Lung (tissue), 12 donors: Measurements from ENCODE around the gene NFKBIB. TPM values are rescaled to one million over a fixed set of nuclear protein-coding genes. Genes with fewer than 3 reads are reported as not detected.

Experiments
- ATAC-seq: fragments of 200-7000 bp; cut with Tn5 transposase; one replicate; pipeline ENCODE4 v1.9.1; 2020; ENCODE audit warnings: moderate number of reproducible peaks; ENCODE audit not compliant: insufficient read depth, low FRiP score
- DNase-seq, 3 donors: peaks; one replicate each; pipeline ENCODE4 v3.0.0-alpha.2; 2013 to 2017
- H3K27ac ChIP-seq, 2 donors: one replicate each; pipeline ENCODE4 v1.5.1; 2013; ENCODE audit warnings: mild to moderate bottlenecking in 2 of 2, moderate library complexity in 2 of 2, control low read depth in 1 of 2, inconsistent platforms in 1 of 2, low read depth in 1 of 2, low read length in 1 of 2
- H3K27me3 ChIP-seq, 3 donors: one replicate each; pipeline ENCODE4 v1.5.1; 2013; ENCODE audit warnings: low read length in 2 of 3; ENCODE audit not compliant: control insufficient read depth in 3 of 3, insufficient read depth in 3 of 3
- H3K36me3 ChIP-seq, 4 donors: one replicate each; pipeline ENCODE4 v1.5.1; 2013; ENCODE audit warnings: low read length in 4 of 4, mild to moderate bottlenecking in 1 of 4, moderate library complexity in 1 of 4; ENCODE audit not compliant: control insufficient read depth in 4 of 4, insufficient read depth in 4 of 4
- H3K4me1 ChIP-seq, 5 donors: one replicate each; pipeline ENCODE4 v1.5.1; 2013; ENCODE audit warnings: low read length in 5 of 5, mild to moderate bottlenecking in 2 of 5, moderate library complexity in 1 of 5; ENCODE audit not compliant: control insufficient read depth in 5 of 5, insufficient read depth in 5 of 5
- H3K4me3 ChIP-seq: one replicate; pipeline ENCODE4 v1.5.1; 2013; ENCODE audit warnings: mild to moderate bottlenecking, control low read depth, moderate library complexity
- H3K9ac ChIP-seq, 2 donors: one replicate each; pipeline ENCODE4 v1.5.1; 2013; ENCODE audit warnings: low read length in 2 of 2, control low read depth in 1 of 2; ENCODE audit not compliant: insufficient read depth in 1 of 2
- H3K9me3 ChIP-seq, 4 donors: one replicate each; pipeline ENCODE4 v1.5.1; 2013; ENCODE audit warnings: low read length in 3 of 4, mild to moderate bottlenecking in 1 of 4, moderate library complexity in 1 of 4; ENCODE audit not compliant: control insufficient read depth in 4 of 4, insufficient read depth in 3 of 4
- WGBS, 2 donors: extraction: QIAGEN DNeasy Blood & Tissue Kit; methylation state at CpG; one replicate each; pipeline ENCODE4 v1.1.7; 2013; 5-methylcytosine and 5-hydroxymethylcytosine counted together
- polyA plus RNA-seq, 2 donors: library from polyadenylated mRNA; stranded (reverse); fragments of 200-250 nt; gene quantifications; one replicate each; pipeline ENCODE4 v1.2.1, GENCODE V29; 2013
- total RNA-seq, 2 donors: library from RNA; depleted of rRNA in 1 of 2; stranded (reverse); fragments of >200 nt in 1 of 2; gene quantifications; one replicate each; pipeline ENCODE4 v1.2.1, GENCODE V29; 2014 to 2021
- TF ChIP-seq, protein P1 (sequence below): IDR thresholded peaks from 2 replicates; pipeline ENCODE4 v1.5.1; 2012; ENCODE audit warnings: mild to moderate bottlenecking; ENCODE audit errors: control extremely low read depth, extremely low read depth
- donor health status: control.
- donor health status: control.
- donor health status: Bipolar disorder and iron deficiency.
- donor health status: healthy.
- donor health status: DM: yes; HTN: yes; CAD: no.

Gene NFKBIB
- total and polyA plus RNA-seq, 4 donors, result 12.8 to 60.8 (median 48.8) TPM

DNA sequence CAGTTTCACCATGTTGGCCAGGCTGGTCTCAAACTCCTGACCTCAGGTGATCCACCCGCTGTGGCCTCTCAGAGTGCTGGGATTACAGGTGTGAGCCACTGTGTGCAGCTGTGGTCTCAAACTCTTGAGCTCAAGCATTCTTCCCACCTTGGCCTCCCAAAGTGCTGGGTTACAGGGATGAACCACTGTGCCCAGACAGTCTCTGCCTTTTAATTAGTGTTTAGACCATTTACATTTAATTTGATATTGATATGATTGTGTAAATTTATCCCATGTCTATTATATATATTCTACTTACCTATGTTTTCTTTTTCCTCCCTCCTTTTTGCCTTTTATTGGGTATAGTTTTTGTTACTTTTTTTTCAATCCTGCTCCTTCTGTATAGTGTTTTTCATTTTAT is 1.9 kb downstream of the NFKBIB start:
- no peak for DNase-seq
- no peak overlapping the region for H3K4me3 ChIP-seq
- TF ChIP-seq, protein P1, sequence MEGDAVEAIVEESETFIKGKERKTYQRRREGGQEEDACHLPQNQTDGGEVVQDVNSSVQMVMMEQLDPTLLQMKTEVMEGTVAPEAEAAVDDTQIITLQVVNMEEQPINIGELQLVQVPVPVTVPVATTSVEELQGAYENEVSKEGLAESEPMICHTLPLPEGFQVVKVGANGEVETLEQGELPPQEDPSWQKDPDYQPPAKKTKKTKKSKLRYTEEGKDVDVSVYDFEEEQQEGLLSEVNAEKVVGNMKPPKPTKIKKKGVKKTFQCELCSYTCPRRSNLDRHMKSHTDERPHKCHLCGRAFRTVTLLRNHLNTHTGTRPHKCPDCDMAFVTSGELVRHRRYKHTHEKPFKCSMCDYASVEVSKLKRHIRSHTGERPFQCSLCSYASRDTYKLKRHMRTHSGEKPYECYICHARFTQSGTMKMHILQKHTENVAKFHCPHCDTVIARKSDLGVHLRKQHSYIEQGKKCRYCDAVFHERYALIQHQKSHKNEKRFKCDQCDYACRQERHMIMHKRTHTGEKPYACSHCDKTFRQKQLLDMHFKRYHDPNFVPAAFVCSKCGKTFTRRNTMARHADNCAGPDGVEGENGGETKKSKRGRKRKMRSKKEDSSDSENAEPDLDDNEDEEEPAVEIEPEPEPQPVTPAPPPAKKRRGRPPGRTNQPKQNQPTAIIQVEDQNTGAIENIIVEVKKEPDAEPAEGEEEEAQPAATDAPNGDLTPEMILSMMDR, result no peak
- no peak for ATAC-seq
- peaks cover 0 to 2% (median 0%) of the 10 kb centered on the region in 4 donors for H3K9me3 ChIP-seq
- 99 to 100% methylated on average over 1 of the region's 1 CpG for WGBS, 2 donors
- peaks cover 0 to 14% (median 2%) of the 10 kb centered on the region in 4 donors for H3K36me3 ChIP-seq
- no peaks in the 10 kb centered on the region for H3K27me3 ChIP-seq
- H3K9ac ChIP-seq, result no peak overlapping the region
- H3K4me1 ChIP-seq, result peaks cover 0 to 18% (median 9%) of the 10 kb centered on the region in 5 donors
- no peak overlapping the region for H3K27ac ChIP-seq

DNA sequence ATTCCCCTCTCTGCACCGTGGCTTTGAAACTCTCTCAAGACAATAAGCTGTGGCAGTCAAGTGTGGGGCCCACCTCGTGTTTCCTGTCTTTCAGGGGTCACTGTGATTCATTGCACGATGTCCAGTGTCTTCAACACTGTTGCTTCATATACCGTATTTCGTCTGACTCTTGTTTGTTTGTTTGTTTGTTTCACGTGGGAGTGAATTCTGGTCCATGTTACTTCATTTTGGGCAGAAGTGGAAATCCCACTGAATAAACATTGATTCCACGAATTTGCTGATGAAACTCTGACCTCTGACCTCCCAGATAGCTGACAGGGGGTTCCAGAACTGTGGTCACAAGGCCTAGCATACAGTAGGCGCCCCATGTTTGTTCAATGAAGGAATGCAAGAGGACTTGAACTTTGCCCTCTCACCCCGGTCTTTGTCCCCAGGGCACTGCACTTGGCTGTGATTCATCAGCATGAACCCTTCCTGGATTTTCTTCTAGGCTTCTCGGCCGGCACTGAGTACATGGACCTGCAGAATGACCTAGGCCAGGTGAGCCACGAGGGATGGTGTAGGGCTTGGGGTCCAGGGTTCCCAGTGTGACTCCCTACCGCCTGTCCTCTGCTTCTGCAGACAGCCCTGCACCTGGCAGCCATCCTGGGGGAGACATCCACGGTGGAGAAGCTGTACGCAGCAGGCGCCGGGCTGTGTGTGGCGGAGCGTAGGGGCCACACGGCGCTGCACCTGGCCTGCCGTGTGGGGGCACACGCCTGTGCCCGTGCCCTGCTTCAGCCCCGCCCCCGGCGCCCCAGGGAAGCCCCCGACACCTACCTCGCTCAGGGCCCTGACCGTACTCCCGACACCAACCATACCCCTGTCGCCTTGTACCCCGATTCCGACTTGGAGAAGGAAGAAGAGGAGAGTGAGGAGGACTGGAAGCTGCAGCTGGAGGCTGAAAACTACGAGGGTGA is 5.1 kb downstream of the NFKBIB start:
- Histone ChIP-seq H3K27ac (no peak overlapping the region), H3K4me1 (peaks cover 0 to 10% (median 0%) of the 10 kb centered on the region in 5 donors), H3K4me3 (no peak overlapping the region), H3K36me3 (peaks cover 0 to 35% (median 2%) of the 10 kb centered on the region in 4 donors), H3K9me3 (peaks cover 0 to 2% (median 0%) of the 10 kb centered on the region in 4 donors), H3K9ac (no peak overlapping the region), H3K27me3 (no peaks in the 10 kb centered on the region)
- ATAC-seq, result no peak
- WGBS, 2 donors, result 89 to 91% methylated on average over 35 of the region's 35 CpGs
- TF ChIP-seq, protein P1, result no peak
- no peak for DNase-seq

DNA sequence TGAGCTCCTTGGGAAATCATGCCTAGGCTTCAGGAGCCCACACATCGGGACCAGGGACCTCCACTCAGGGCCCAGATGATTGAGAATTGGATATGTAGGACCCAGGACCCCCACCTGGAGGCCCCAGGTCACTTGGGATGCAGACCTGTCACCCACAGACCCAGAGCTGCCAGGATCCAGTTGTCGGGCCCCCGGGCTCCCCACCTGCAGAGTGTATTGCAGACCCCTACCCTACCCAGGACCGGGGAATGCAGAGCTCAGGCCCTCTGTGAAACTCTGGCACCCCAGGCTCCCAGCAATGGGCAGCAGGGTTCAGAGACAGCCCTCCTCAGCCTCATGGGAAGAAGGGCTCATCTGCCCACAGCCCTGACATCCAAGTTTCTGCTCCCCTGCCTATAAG is 5.9 kb downstream of the NFKBIB start:
- peaks cover 0 to 6% (median 0%) of the 10 kb centered on the region in 5 donors for H3K4me1 ChIP-seq
- H3K9ac ChIP-seq, result no peak overlapping the region
- H3K27ac ChIP-seq, result no peak overlapping the region
- H3K27me3 ChIP-seq, result no peaks in the 10 kb centered on the region
- H3K9me3 ChIP-seq, result peaks cover 0 to 2% (median 0%) of the 10 kb centered on the region in 4 donors
- peaks cover 0 to 35% (median 2%) of the 10 kb centered on the region in 4 donors for H3K36me3 ChIP-seq
- H3K4me3 ChIP-seq, result no peak overlapping the region
- TF ChIP-seq, protein P1, result no peak
- ATAC-seq, result no peak
- no peak for DNase-seq
- WGBS, 2 donors, result 96 to 97% methylated on average over 4 of the region's 4 CpGs
